Measurements from ENCODE around the gene PASD1. TPM values are rescaled to one million over a fixed set of nuclear protein-coding genes. Genes with fewer than 3 reads are reported as not detected.

The PASD1 gene
- total and polyA plus RNA-seq, 10 of the 15 experiments (the other 5 are each of a cell fraction or from before 2014, with no cell fraction given) = under 0.01 to 0.01 TPM; not detected in 8

GRCh38 chrX:151722241-151722846 is 158.9 kb downstream of the PASD1 start:
- POLR2A ChIA-PET = no interaction called here
- Histone ChIP-seq H3K4me2 (ENCODE audit: control insufficient read depth, insufficient read depth) (no peak overlapping the region), H2AFZ (ENCODE audit: control insufficient read depth, low read depth, low read length) (no peak overlapping the region), H3K9ac (ENCODE audit: control insufficient read depth, insufficient read depth, low read length) (no peak overlapping the region), H3K36me3 (ENCODE audit: control insufficient read depth in 2 of 2, insufficient read depth in 2 of 2, low read length in 1 of 2) (no peaks in the 10 kb centered on the region), H4K20me1 (ENCODE audit: control insufficient read depth, insufficient read depth) (no peaks in the 10 kb centered on the region), H3K27me3 (replicated peaks in 1 of 2; ENCODE audit: control insufficient read depth in 2 of 2, insufficient read depth in 2 of 2, low read length in 1 of 2) (no peaks in the 10 kb centered on the region), H3K4me1 (ENCODE audit: control insufficient read depth, insufficient read depth, low read length) (no peaks in the 10 kb centered on the region), H3K79me2 (ENCODE audit: control insufficient read depth, insufficient read depth, low read length) (no peaks in the 10 kb centered on the region), H3K27ac (ENCODE audit: control insufficient read depth, insufficient read depth) (no peak overlapping the region), H3K9me3 (replicated peaks; ENCODE audit: control insufficient read depth, insufficient read depth, low read length) (no peaks in the 10 kb centered on the region), H3K4me3 (no peak overlapping the region)
- TF ChIP-seq NFYA (IDR thresholded peaks at IDR 0.05; ENCODE audit: borderline replicate concordance, low read depth, low read length) = no peak
- TF ChIP-seq PAX8 (IDR thresholded peaks at IDR 0.05) = no peak
- no peak for TF ChIP-seq KLF5 (IDR thresholded peaks at IDR 0.05; ENCODE audit: partially characterized antibody)
- TF ChIP-seq SMC3 (IDR thresholded peaks at IDR 0.05; ENCODE audit: borderline replicate concordance, low read length) = peak; percentile 20; the same call in 1 of the 2 replicates
- TF ChIP-seq TBL1XR1 (IDR thresholded peaks at IDR 0.05; ENCODE audit: low read depth, low read length) = no peak
- peak in 2 of 3 experiments; percentile 24 to 34; a peak in 3 of 6 replicates for TF ChIP-seq CTCF (IDR thresholded peaks at IDR 0.05 in 2 of 3, conservative IDR thresholded peaks at IDR 0.05 in 1 of 3; ENCODE audit: control insufficient read depth in 2 of 3, extremely low read depth in 1 of 3, insufficient read depth in 1 of 3, low read depth in 3 of 3, low read length in 3 of 3)
- TF ChIP-seq USF1 (IDR thresholded peaks at IDR 0.05; ENCODE audit: borderline replicate concordance, extremely low read length, insufficient read depth, low read depth, low read length) = no peak
- RAD21 ChIA-PET (ENCODE audit: unreplicated experiment) = no interaction called here
- WGBS (ENCODE audit: insufficient coverage, insufficient replicate concordance, low lambda C conversion rate, missing lambda C conversion rate) = 46% methylated on average over 23 of the region's 24 CpGs
- in situ Hi-C loops (cut with MboI) = no loop called here
- SMC1A ChIA-PET (ENCODE audit: uncharacterized antibody, unreplicated experiment) = no interaction called here
- CTCF ChIA-PET = no interaction called here
- peak; percentile 63 for ATAC-seq
- no peak for FAIRE-seq
- no peak for DNase-seq (ENCODE audit: low read depth, low spot score)
- intact Hi-C loops (cut with micrococcal nuclease; ENCODE audit: unreplicated experiment) = no loop called here
- no TSS peak for BruUV-seq (replicated peaks)
